Natural killer cell (primary cell): Measurements from ENCODE around the gene CMC1. TPM values are rescaled to one million over a fixed set of nuclear protein-coding genes. Genes with fewer than 3 reads are reported as not detected.

Experiments used
- ATAC-seq, 3 donors: fragments of 150-1000 bp in 2 of 3; fragments of 200-7000 bp in 1 of 3; cut with Tn5 transposase; 1 replicate in 1 of 3; 2 replicates in 2 of 3; pipeline ENCODE4 v1.10.0; 2021; ENCODE audit warnings: mild to moderate bottlenecking in 2 of 3, moderate library complexity in 2 of 3
- DNase-seq, 2 donors: peaks; one replicate each; pipeline versions ENCODE4 v3.0.0 to v3.0.0-alpha.2; 2013 to 2021; ENCODE audit warnings: mixed read lengths in 1 of 2
- H3K27ac ChIP-seq: one replicate; pipeline ENCODE4 v1.5.1; 2013; ENCODE audit warnings: mild to moderate bottlenecking, low read length
- H3K27me3 ChIP-seq: one replicate; pipeline ENCODE4 v1.6.1; 2013; ENCODE audit warnings: low read length; ENCODE audit not compliant: control insufficient read depth, insufficient read depth
- H3K36me3 ChIP-seq: one replicate; pipeline ENCODE4 v1.6.1; 2013; ENCODE audit warnings: low read length; ENCODE audit not compliant: control insufficient read depth, insufficient read depth
- H3K4me1 ChIP-seq: one replicate; pipeline ENCODE4 v1.6.1; 2013; ENCODE audit warnings: low read length; ENCODE audit not compliant: control insufficient read depth, insufficient read depth
- H3K4me3 ChIP-seq: one replicate; pipeline ENCODE4 v1.5.1; 2013; ENCODE audit warnings: low read length
- H3K9me3 ChIP-seq: one replicate; pipeline ENCODE4 v1.6.1; 2013; ENCODE audit warnings: low read length; ENCODE audit not compliant: control insufficient read depth, insufficient read depth
- H3K27ac Mint-ChIP-seq, 2 donors: one replicate each; pipeline ENCODE4 v1.8.0; 2022; ENCODE audit warnings: mild to moderate bottlenecking in 2 of 2, mixed read lengths in 2 of 2, moderate library complexity in 1 of 2
- H3K27me3 Mint-ChIP-seq, 2 donors: one replicate each; pipeline ENCODE4 v1.8.0; 2022; ENCODE audit warnings: low read depth in 2 of 2, mixed read lengths in 2 of 2
- H3K36me3 Mint-ChIP-seq: one replicate; pipeline ENCODE4 v1.8.0; 2022; ENCODE audit warnings: mixed read lengths
- H3K4me1 Mint-ChIP-seq, 2 donors: one replicate each; pipeline ENCODE4 v1.8.0; 2022; ENCODE audit warnings: mixed read lengths in 2 of 2
- H3K4me3 Mint-ChIP-seq: one replicate; pipeline ENCODE4 v1.8.0; 2022; ENCODE audit warnings: mild to moderate bottlenecking, moderate library complexity, mixed read lengths
- H3K9me3 Mint-ChIP-seq, 2 donors: one replicate each; pipeline ENCODE4 v1.8.0; 2022; ENCODE audit warnings: mixed read lengths in 2 of 2
- CTCF ChIP-seq: fragments of 200-600 bp; IDR thresholded peaks from one replicate; pipeline ENCODE4 v1.8.0; 2022; ENCODE audit warnings: antibody characterized with exemption
- WGBS: methylation state at CpG from one replicate; pipeline ENCODE4 v1.1.7; 2013; ENCODE audit warnings: missing lambda C conversion rate; ENCODE audit not compliant: insufficient coverage; 5-methylcytosine and 5-hydroxymethylcytosine counted together
- intact Hi-C: fragments of 100-400 bp; cut with micrococcal nuclease; formaldehyde crosslinking; loops from one replicate; pipeline ENCODE4 v1.14.2; 2022
- total RNA-seq, 4 donors: library from RNA; stranded (reverse); fragments of 120-200 nt in 1 of 4; gene quantifications; one replicate each; pipeline versions ENCODE4 v1.2.3 to v1.2.4, GENCODE V29; 2013 to 2022

CMC1 gene
- total RNA-seq, 3 donors from 2014 or later (not counting 1 experiment from before 2014, with no cell fraction given): 122 to 157 (median 136) TPM

GRCh38 chr3:28300345-28300962 lies 59.0 kb downstream of the CMC1 start:
- Histone ChIP-seq H3K27me3 (no peaks in the 10 kb centered on the region), H3K27ac (peak overlapping the region; percentile 56), H3K36me3 (peaks cover 35% of the 10 kb centered on the region), H3K4me3 (no peak overlapping the region), H3K9me3 (no peaks in the 10 kb centered on the region), H3K4me1 (peaks cover 9% of the 10 kb centered on the region)
- DNase-seq (no peak), ATAC-seq (no peak)
- no peaks in the 10 kb centered on the region for H3K36me3 Mint-ChIP-seq
- 57% methylated on average over 5 of the region's 5 CpGs for WGBS
- no peak for TF ChIP-seq CTCF
- H3K27ac Mint-ChIP-seq: peak overlapping the region; percentile 79 to 82
- no peaks in the 10 kb centered on the region for H3K27me3 Mint-ChIP-seq
- H3K4me1 Mint-ChIP-seq: peaks cover 45 to 63% of the 10 kb centered on the region in 2 donors
- no peaks in the 10 kb centered on the region for H3K9me3 Mint-ChIP-seq
- intact Hi-C loops: no loop called here
- peak overlapping the region; percentile 79 for H3K4me3 Mint-ChIP-seq

GRCh38 chr3:28301688-28302087 lies 60.3 kb downstream of the CMC1 start:
- no peaks in the 10 kb centered on the region for H3K9me3 ChIP-seq
- H3K9me3 Mint-ChIP-seq: no peaks in the 10 kb centered on the region
- peak overlapping the region; percentile 17 for H3K4me3 Mint-ChIP-seq
- no peaks in the 10 kb centered on the region for H3K27me3 Mint-ChIP-seq
- no peak overlapping the region for H3K4me3 ChIP-seq
- peak overlapping the region; percentile 8 for H3K27ac ChIP-seq
- 100% methylated on average over 1 of the region's 4 CpGs for WGBS
- ATAC-seq: no peak
- no peak for TF ChIP-seq CTCF
- no peaks in the 10 kb centered on the region for H3K27me3 ChIP-seq
- intact Hi-C loops: no loop called here
- peak overlapping the region; percentile 78 to 82 for H3K27ac Mint-ChIP-seq
- H3K4me1 Mint-ChIP-seq: peaks cover 53 to 66% of the 10 kb centered on the region in 2 donors
- no peak for DNase-seq
- H3K36me3 ChIP-seq: peaks cover 35% of the 10 kb centered on the region
- H3K36me3 Mint-ChIP-seq: no peaks in the 10 kb centered on the region
- peaks cover 9% of the 10 kb centered on the region for H3K4me1 ChIP-seq

GRCh38 chr3:28308196-28308595 lies 66.8 kb downstream of the CMC1 start:
- TF ChIP-seq CTCF: no peak
- H3K27ac ChIP-seq: no peak overlapping the region
- no peak overlapping the region for H3K4me3 ChIP-seq
- Mint-ChIP-seq H3K4me3 (peak overlapping the region; percentile 43), H3K9me3 (no peaks in the 10 kb centered on the region), H3K4me1 (peaks cover 32 to 57% of the 10 kb centered on the region in 2 donors), H3K36me3 (no peaks in the 10 kb centered on the region), H3K27me3 (no peaks in the 10 kb centered on the region), H3K27ac (peak overlapping the region; percentile 7 to 67)
- ATAC-seq: no peak
- H3K27me3 ChIP-seq: no peaks in the 10 kb centered on the region
- H3K4me1 ChIP-seq: peaks cover 5% of the 10 kb centered on the region
- DNase-seq: no peak
- H3K36me3 ChIP-seq: peaks cover 13% of the 10 kb centered on the region
- intact Hi-C loops: no loop called here
- no peaks in the 10 kb centered on the region for H3K9me3 ChIP-seq
- WGBS: no CpG with 5 or more reads among the region's 3 CpGs

- ATAC-seq: no peak
- intact Hi-C loops: no loop called here
- Mint-ChIP-seq H3K4me3 (no peak overlapping the region), H3K27me3 (no peaks in the 10 kb centered on the region), H3K36me3 (peaks cover 15% of the 10 kb centered on the region), H3K4me1 (peaks cover 34 to 57% of the 10 kb centered on the region in 2 donors), H3K9me3 (no peaks in the 10 kb centered on the region), H3K27ac (peak overlapping the region in 1 of 2 donors; percentile 9)
- Histone ChIP-seq H3K4me1 (peaks cover 8% of the 10 kb centered on the region), H3K27ac (no peak overlapping the region), H3K27me3 (no peaks in the 10 kb centered on the region), H3K4me3 (no peak overlapping the region), H3K9me3 (no peaks in the 10 kb centered on the region), H3K36me3 (peaks cover 26% of the 10 kb centered on the region)
- DNase-seq: no peak
- WGBS: 80% methylated on average over 1 of the region's 1 CpG
- no peak for TF ChIP-seq CTCF
Measured at GRCh38 chr3:28315711-28316110, 74.3 kb downstream of the CMC1 start.
